Progenitor cell of endocrine pancreas (in vitro differentiated cells): ENCODE data around the gene HM13. TPM values are rescaled to one million over a fixed set of nuclear protein-coding genes. Genes with fewer than 3 reads are reported as not detected.
"Not testable (repeated sequence)": the region's sequence is repeated elsewhere in the genome, so short reads cannot be mapped to it uniquely, and the experiment has no call there.

Experiments
- DNase-seq: peaks from one replicate; pipeline ENCODE4 v3.0.0; 2021; ENCODE audit warnings: low spot score; ENCODE audit not compliant: unreplicated experiment
- H3K27ac Mint-ChIP-seq: 2 replicates; pipeline ENCODE4 v1.8.0; 2021; ENCODE audit warnings: mild to moderate bottlenecking, moderate library complexity, mixed read lengths
- H3K27me3 Mint-ChIP-seq: 2 replicates; pipeline ENCODE4 v1.8.0; 2021; ENCODE audit warnings: mixed read lengths
- H3K36me3 Mint-ChIP-seq: 2 replicates; pipeline ENCODE4 v1.8.0; 2022; ENCODE audit warnings: mixed read lengths; ENCODE audit not compliant: insufficient read depth
- H3K4me1 Mint-ChIP-seq: 2 replicates; pipeline ENCODE4 v1.8.0; 2021; ENCODE audit warnings: low read depth, mixed read lengths
- H3K4me3 Mint-ChIP-seq: 2 replicates; pipeline ENCODE4 v1.8.0; 2021; ENCODE audit warnings: low read depth, mild to moderate bottlenecking, moderate library complexity, mixed read lengths
- H3K9me3 Mint-ChIP-seq: 2 replicates; pipeline ENCODE4 v1.8.0; 2021; ENCODE audit warnings: low read depth, mixed read lengths
- total RNA-seq: library from RNA; stranded (reverse); gene quantifications from 2 replicates; pipeline ENCODE4 v1.2.1, GENCODE V29; 2021
- TF ChIP-seq, protein P1 (sequence below): fragments of 200-600 bp; sonication (generic); IDR thresholded peaks from one replicate; pipeline ENCODE4 v1.5.0; 2021; ENCODE audit warnings: antibody characterized with exemption, mild to moderate bottlenecking; ENCODE audit not compliant: unreplicated experiment

The HM13 gene
- total RNA-seq, 1 donor from 2014 or later = 217 TPM

DNA sequence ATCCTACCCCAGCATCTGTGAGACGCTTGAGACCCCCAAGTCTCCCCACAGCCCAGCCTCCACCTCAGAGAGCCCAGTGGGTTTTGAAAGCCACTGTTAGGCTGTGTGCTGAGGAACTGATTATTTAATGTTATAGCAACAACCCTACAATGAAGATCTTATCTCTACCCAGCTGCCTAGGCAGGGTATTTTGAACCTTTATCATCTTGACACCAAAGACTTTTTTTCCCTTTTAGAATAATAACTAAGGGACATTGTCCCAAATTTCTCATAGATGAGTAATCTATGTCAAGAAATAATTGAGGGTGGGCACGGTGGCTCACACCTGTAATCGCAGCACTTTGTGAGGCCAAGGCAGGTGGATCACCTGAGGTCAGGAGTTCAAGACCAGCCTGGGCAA lies 26.2 kb downstream of the HM13 start:
- TF ChIP-seq, protein P1, sequence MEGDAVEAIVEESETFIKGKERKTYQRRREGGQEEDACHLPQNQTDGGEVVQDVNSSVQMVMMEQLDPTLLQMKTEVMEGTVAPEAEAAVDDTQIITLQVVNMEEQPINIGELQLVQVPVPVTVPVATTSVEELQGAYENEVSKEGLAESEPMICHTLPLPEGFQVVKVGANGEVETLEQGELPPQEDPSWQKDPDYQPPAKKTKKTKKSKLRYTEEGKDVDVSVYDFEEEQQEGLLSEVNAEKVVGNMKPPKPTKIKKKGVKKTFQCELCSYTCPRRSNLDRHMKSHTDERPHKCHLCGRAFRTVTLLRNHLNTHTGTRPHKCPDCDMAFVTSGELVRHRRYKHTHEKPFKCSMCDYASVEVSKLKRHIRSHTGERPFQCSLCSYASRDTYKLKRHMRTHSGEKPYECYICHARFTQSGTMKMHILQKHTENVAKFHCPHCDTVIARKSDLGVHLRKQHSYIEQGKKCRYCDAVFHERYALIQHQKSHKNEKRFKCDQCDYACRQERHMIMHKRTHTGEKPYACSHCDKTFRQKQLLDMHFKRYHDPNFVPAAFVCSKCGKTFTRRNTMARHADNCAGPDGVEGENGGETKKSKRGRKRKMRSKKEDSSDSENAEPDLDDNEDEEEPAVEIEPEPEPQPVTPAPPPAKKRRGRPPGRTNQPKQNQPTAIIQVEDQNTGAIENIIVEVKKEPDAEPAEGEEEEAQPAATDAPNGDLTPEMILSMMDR = no peak
- Mint-ChIP-seq H3K4me3 (no peak overlapping the region), H3K36me3 (peaks cover 28% of the 10 kb centered on the region), H3K27ac (no peak overlapping the region), H3K27me3 (no peaks in the 10 kb centered on the region), H3K4me1 (no peaks in the 10 kb centered on the region), H3K9me3 (no peaks in the 10 kb centered on the region)
- no peak for DNase-seq

DNA sequence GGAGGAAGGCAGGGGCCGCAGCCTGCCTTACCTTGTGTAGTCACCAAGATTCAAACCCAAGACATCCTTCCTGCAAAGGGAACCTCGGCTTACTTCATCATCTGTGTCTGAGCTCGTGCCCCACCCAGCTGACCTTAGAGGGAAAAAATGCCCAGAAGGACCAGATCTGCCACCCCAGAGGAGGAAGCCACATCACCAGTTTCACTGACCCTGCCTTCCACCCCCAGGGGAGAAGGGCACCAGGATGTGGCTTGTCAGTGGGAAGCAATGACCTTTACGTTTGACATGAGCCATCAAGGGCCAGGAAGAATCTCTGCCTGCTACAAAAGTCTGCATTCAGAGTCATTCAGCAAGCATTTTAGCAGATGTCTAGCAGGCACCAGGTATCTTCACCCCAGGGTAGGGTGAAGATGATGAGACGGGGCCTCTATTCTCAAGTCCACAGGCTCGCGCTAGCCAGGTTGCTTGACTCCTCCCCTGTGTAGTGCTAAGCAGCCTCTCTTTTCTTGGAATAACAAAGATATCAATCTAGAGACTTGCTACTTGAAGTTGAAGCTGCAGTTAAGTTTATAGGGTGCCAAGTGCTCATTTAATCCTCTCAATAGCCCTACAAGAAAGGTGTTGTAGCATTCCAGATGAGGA lies 28.1 kb downstream of the HM13 start:
- Mint-ChIP-seq H3K27me3 (no peaks in the 10 kb centered on the region), H3K36me3 (peaks cover 21% of the 10 kb centered on the region), H3K4me1 (no peaks in the 10 kb centered on the region), H3K4me3 (no peak overlapping the region), H3K27ac (peak overlapping the region; percentile 68), H3K9me3 (no peaks in the 10 kb centered on the region)
- DNase-seq = no peak
- TF ChIP-seq, protein P1 = no peak

DNA sequence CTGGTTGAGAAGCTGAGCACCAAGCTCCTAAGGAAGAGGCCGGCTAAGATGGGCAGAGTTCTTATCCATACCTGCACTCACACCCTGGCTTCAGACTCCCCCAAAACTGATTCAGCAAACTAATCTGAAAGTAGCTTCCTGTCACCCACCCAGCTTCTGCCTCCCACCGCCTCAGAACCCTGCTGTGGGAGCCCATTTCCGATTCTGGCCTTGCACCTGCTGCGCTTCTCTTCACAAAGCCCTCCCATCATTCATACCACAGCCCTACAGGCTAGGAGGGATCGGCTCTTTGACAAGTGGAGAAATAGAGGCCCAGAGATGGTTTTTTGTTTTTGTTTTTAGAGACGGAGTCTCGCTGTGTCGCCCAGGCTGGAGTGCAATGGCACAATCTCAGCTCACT lies 28.7 kb downstream of the HM13 start:
- TF ChIP-seq, protein P1 = no peak
- no peak overlapping the region for H3K4me3 Mint-ChIP-seq
- H3K36me3 Mint-ChIP-seq = peaks cover 19% of the 10 kb centered on the region
- peaks cover under 1% of the 10 kb centered on the region for H3K4me1 Mint-ChIP-seq
- H3K27ac Mint-ChIP-seq = no peak overlapping the region
- H3K27me3 Mint-ChIP-seq = no peaks in the 10 kb centered on the region
- no peaks in the 10 kb centered on the region for H3K9me3 Mint-ChIP-seq
- no peak for DNase-seq

DNA sequence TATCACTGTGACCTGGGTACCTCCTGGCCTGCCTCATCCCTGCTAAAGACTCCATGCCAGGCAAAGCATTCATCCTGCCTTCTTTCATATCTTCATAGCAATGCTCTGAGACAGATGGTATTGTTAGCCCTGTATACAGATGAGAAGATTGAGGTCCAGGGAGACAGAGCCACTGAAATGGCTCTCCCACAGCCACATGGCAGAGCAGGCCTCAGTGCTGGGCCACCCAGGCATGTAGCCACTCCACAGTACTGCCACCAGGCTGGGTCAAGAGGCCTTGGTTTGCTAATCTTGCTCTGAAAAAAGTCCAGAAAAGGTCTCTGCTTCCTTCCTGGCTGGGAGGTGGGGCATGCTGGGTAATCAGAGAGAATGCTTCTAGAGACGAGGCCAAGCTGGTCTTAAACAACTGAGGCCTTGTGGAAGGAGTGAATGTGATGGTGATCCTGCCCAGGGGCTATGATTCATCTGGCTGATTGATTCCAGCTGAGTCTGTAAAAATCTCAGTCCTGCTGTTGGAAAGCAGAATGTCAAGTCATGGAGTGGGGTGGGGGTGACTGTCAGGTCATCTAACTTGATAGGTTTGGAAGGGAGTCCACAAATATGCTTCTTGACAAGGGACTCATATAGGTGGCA lies 29.8 kb downstream of the HM13 start:
- H3K4me3 Mint-ChIP-seq = no peak overlapping the region
- H3K9me3 Mint-ChIP-seq = no peaks in the 10 kb centered on the region
- H3K4me1 Mint-ChIP-seq = peaks cover 6% of the 10 kb centered on the region
- no peak for DNase-seq
- peak overlapping the region; percentile 85 for H3K27ac Mint-ChIP-seq
- no peaks in the 10 kb centered on the region for H3K27me3 Mint-ChIP-seq
- peaks cover 23% of the 10 kb centered on the region for H3K36me3 Mint-ChIP-seq
- TF ChIP-seq, protein P1 = no peak

DNA sequence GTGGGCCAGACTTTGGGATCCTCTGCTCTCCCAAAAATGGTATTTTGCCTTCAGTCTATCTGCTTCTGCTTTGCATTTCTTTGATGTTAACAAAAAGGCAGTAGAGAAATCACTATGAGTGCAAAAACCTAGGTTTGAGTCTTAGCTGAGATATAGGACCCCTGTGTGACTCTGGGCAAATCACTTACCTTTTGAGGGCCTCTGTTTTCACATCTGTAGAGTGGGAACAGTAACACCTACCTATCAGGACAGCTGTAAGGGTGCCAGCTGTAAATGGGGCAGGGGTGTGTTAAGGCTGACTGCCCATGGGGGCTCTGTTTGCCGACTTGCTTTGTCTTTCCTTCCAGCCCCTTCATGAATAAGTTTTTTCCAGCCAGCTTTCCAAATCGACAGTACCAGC lies 30.4 kb downstream of the HM13 start:
- Mint-ChIP-seq H3K27me3 (no peaks in the 10 kb centered on the region), H3K4me1 (peaks cover 6% of the 10 kb centered on the region), H3K4me3 (no peak overlapping the region), H3K9me3 (no peaks in the 10 kb centered on the region), H3K27ac (peak overlapping the region; percentile 85), H3K36me3 (peaks cover 27% of the 10 kb centered on the region)
- TF ChIP-seq, protein P1 = no peak
- DNase-seq = no peak

DNA sequence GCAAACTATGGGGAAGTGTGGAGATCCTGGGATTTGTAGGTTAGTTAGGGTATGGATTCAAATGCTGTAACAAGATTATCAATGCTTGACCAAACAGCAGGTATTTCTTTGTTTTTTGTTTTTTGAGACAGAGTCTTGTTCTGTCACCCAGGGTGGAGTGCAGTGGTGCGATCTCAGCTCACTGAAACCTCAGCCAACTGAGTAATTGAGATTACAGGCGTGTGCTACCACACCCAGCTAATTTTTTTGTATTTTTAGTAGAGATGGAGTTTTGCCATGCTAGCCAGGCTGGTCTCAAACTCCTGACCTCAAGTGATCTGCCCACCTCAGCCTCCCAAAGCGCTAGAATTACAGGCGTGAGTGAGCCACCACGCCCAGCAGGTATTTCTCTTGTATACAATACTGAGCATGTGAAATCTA lies 31.4 kb downstream of the HM13 start:
- Mint-ChIP-seq H3K27ac (peak overlapping the region; percentile 49), H3K36me3 (peaks cover 32% of the 10 kb centered on the region)
- not testable (repeated sequence) for H3K4me1 Mint-ChIP-seq, H3K27me3 Mint-ChIP-seq, H3K4me3 Mint-ChIP-seq, H3K9me3 Mint-ChIP-seq, DNase-seq
